Measurements from ENCODE around the gene CYFIP2. TPM values are rescaled to one million over a fixed set of nuclear protein-coding genes. Genes with fewer than 3 reads are reported as not detected.
A peak's percentile ranks its signal among the peaks of the same experiment; 100 is the strongest.
"Not testable (repeated sequence)": the region's sequence is repeated elsewhere in the genome, so short reads cannot be mapped to it uniquely, and the experiment has no call there.

The CYFIP2 gene
- total RNA-seq, 1 donor from 2014 or later = 33.3 TPM

DNA sequence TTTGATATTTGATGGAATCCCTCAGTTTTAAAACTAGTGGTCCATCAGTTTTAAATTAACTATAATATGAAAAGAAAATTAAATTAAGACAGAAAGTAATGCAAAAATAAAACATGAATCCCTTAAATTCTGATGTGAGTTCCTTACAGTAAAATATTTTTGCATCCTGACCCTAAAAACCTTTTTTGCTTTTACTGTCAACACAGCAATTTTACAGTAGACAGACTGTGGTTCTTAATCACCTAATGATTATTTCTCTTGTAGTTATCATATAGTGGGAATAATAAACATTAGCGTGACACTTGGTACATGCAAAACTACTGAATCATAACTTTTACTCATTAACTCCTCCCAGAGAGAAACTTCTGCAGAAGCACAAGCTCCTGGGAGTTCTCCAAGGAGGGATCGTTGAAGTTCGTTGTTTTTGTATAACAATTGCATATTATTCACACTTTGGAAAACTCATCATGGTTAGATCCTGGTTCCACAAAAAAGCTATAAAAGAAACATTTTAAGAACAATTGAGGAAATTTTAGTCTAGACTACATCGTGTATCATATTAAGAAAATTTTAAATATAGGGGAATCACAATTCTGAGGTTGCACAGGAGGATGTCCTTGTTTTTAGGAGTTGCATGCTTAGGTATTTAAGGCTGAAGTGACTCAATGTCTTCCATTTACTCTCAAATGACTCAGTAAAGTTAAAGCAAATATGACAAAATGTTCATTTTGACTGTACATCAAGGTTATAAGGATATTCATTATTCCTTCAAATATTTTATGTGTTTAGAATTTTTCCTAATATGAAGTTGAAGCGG is 105.9 kb downstream of the CYFIP2 start:
- intact Hi-C loops (cut with micrococcal nuclease) = no loop called here
- no peak for ATAC-seq
- no peak for DNase-seq

- ATAC-seq (no peak), DNase-seq (no peak)
- intact Hi-C loops (cut with micrococcal nuclease) = no loop called here
Observed at GRCh38 chr5:157372472-157372822, 106.5 kb downstream of the CYFIP2 start.

DNA sequence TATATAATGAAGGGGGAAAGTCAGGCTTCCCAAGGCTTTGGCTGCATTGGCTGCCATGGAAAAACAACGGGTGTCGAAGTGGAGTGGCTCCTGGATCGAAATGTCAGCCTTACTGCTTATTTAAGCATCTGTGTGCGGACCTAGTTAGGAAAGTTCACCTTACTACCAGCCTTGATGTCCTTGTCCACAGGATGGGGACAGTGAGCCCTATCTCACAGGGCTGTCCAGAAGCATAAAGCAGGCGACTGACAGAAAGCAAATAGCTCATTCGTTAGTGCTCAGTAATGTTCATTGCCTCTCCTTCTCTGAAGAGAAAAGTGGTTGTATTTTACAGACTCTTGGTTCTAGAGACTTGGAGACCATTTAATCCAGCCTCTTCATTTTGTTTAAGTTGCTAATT is 112.6 kb downstream of the CYFIP2 start:
- no peak for DNase-seq
- ATAC-seq = no peak
- intact Hi-C loops (cut with micrococcal nuclease) = no loop called here

GRCh38 chr5:157379983-157380382 is 114.1 kb downstream of the CYFIP2 start:
- no peak for DNase-seq
- no peak for ATAC-seq
- intact Hi-C loops (cut with micrococcal nuclease) = no loop called here

DNA sequence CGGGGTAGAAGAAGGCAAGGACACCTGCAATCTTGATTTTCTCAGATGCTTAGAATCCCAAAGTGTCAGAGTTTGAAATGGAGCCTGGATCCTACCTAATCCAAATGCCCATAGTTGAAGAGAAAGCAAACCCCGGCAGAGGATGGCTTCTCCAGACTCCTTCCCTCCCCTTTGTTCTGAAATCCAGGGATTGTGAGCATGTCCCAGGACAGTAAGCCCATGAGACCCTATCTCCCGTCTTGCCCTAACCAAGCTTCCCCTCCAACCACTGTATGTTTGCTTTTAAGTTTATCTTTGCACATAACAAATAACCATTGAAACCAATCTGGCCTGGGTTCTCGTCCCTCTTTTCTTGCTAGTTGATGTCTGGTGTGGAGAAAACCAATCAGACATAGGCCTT is 115.8 kb downstream of the CYFIP2 start:
- DNase-seq (no peak), ATAC-seq (no peak)
- intact Hi-C loops (cut with micrococcal nuclease) = no loop called here

GRCh38 chr5:157382996-157383800 is 117.3 kb downstream of the CYFIP2 start:
- DNase-seq (no peak), ATAC-seq (no peak)
- intact Hi-C loops (cut with micrococcal nuclease) = no loop called here

- intact Hi-C loops (cut with micrococcal nuclease) = no loop called here
Observed at GRCh38 chr5:157384971-157385709, 119.2 kb downstream of the CYFIP2 start.

DNA sequence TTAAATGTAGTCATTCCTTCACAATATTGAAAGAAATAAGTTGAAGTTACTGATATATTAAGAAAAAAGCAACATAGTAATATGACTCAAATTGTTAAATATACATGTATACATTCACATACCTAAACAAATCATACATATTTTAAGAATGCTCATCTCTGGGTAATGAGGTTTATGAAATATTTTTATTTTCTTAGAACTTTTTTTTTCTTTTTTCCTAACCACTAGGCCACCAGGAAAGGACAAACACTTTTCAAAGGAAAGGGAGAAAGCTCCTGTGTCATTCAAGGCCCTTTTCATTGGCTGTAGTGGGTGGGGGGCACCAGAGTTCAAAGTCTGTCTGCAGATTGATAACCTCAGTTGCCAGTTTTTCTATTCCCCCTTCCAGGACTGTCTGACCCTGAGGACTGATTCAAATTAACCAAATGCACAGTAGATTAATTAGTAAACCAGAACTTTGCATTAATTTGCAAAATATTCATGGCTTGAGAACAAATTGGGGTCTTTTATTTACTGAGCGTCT is 121.2 kb downstream of the CYFIP2 start:
- no peak for DNase-seq
- no peak for ATAC-seq
- intact Hi-C loops (cut with micrococcal nuclease) = no loop called here

More at GRCh38 chr5:157384971-157385709, 119.2 kb downstream of the CYFIP2 start:
- peak; percentile 50 for DNase-seq
- peak; percentile 87 for ATAC-seq

DNA sequence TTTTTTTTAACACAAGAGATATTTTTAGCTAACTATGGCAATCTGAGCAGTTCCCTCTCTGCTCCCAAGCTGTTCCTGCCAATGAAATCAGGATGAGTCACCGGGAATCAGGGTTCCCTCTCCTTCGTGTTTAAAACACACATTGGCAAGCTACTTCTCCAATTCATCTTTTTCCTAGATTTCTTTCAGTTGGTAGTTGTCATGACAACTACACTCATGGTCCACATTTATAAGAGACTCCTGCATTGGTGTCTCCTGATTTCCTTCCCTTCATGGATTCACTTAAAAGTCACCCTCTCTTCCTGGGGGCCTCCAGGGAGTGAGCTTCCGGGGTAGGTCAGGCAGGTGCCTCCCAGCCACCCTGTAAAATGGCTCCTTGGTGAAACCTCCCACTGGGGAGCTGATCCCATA is 121.8 kb downstream of the CYFIP2 start:
- intact Hi-C loops (cut with micrococcal nuclease) = no loop called here
- ATAC-seq = peak; percentile 75
- no peak for DNase-seq

DNA sequence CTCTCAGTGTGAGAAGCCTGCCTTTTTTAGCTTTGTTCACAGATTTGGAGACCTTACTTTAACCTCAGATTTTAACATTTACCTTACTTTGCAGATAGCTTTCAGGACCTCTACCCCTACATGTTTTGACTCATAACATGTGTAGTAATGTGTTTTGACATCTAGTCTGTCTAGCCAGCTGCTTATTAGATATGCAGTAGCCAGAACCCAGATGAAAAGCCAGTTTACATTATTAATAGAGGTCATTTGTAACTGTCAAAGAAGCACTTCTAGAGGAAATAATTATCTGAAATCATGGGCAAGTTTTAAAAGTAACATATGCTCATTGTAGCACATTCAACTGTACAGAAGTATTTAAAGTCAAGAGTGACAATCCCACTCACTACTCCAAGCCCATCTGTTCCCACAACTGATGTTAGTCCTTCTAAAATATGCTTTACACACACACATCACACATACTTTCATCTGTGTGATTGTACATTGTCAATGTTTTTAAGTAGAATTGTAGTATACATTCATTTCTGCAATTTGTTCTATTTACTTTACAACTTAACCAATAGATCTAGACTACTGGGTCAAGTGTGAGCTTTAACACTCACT is 122.3 kb downstream of the CYFIP2 start:
- intact Hi-C loops (cut with micrococcal nuclease) = no loop called here
- ATAC-seq = no peak
- DNase-seq = no peak

DNA sequence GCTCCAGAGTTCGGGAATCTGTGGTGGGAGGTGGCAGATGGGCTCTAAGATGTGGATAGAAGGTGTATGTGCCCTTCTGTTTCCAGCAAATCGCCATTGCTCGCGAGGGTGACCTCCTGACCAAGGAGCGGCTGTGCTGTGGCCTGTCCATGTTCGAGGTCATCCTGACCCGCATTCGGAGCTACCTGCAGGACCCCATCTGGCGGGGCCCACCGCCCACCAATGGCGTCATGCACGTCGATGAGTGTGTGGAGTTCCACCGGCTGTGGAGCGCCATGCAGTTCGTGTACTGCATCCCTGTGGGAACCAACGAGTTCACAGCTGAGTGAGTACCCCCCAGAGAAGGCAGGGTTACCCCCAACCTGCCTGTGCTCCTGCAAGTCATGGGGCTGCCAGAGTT is 123.2 kb downstream of the CYFIP2 start:
- DNase-seq (no peak), ATAC-seq (no peak)
- intact Hi-C loops (cut with micrococcal nuclease) = no loop called here

- no peak for ATAC-seq
- DNase-seq = no peak
- intact Hi-C loops (cut with micrococcal nuclease) = no loop called here
Observed at GRCh38 chr5:157390133-157390532, 124.2 kb downstream of the CYFIP2 start.

- ATAC-seq (no peak), DNase-seq (no peak)
- intact Hi-C loops (cut with micrococcal nuclease) = no loop called here
Observed at GRCh38 chr5:157390551-157391297, 124.8 kb downstream of the CYFIP2 start.

GRCh38 chr5:157398305-157398704 is 132.4 kb downstream of the CYFIP2 start:
- ATAC-seq = no peak
- intact Hi-C loops (cut with micrococcal nuclease) = no loop called here
- DNase-seq = no peak

GRCh38 chr5:157400741-157401495 is 135.0 kb downstream of the CYFIP2 start:
- no peak for DNase-seq
- ATAC-seq = no peak
- intact Hi-C loops (cut with micrococcal nuclease) = no loop called here

DNA sequence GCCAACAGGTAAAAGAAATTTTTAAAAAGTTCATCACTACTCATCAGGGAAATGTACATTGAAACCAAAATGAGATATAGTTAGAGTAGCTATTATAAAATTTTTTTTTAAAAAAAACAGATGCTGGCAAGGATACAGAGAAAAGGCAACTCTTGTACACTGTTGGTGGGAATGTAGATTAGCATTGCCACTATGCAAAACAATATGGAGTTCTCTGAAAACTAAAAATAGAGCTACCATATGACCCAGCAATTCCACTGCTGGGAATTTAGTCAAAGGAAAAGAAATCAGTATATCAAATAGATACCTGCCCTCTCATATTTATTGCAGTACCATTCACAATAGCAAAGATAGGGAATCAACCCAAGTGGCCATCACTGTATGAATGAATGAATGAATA is 149.9 kb downstream of the CYFIP2 start:
- no peak for DNase-seq
- intact Hi-C loops (cut with micrococcal nuclease) = no loop called here
- no peak for ATAC-seq

DNA sequence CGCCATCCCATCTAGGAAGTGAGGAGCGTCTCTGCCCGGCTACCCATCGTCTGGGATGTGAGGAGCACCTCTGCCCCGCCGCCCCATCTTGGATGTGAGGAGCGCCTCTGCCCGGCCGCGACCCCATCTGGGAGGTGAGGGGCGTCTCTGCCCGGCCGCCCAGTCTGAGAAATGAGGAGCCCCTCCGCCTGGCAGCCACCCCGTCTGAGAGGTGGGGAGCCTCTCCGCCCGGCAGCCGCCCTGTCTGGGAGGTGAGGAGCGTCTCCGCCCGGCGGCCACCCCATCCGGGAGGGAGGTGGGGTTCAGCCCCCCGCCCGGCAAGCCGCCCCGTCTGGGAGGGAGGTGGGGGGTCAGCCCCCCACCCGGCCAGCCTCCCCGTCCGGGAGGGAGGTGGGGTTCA is 153.6 kb downstream of the CYFIP2 start:
- peak; percentile 24 for DNase-seq

GRCh38 chr5:157429920-157430319 is 164.0 kb downstream of the CYFIP2 start:
- not testable (repeated sequence) for DNase-seq, ATAC-seq
- intact Hi-C loops (cut with micrococcal nuclease) = loop anchor here (5.0 kb wide), 1 partner anchor 287 kb away; no protein-coding TSS in a partner anchor

More for the DNA sequence above, 153.6 kb downstream of the CYFIP2 start:
- intact Hi-C loops (cut with micrococcal nuclease); ATAC-seq: not testable (repeated sequence)

All from left ventricle myocardium superior (tissue), 1 donor.